Suprapubic skin (tissue), 3 donors: Measurements from ENCODE around the gene KRTAP27-1.

Experiments
- EP300 ChIP-seq: sonication (generic); formaldehyde crosslinking; IDR thresholded peaks from one replicate; pipeline ENCODE4 v1.6.1; 2017; ENCODE audit warnings: antibody characterized with exemption
- POLR2A ChIP-seq, 2 donors: fragments of 450-650 bp; IDR thresholded peaks; one replicate each; pipeline ENCODE4 v1.6.1; 2017; ENCODE audit warnings: antibody characterized with exemption in 2 of 2, mild to moderate bottlenecking in 2 of 2, moderate library complexity in 2 of 2
- TF ChIP-seq, protein P1 (sequence below), 2 donors: fragments of 200-600 bp in 1 of 2; fragments of 450-650 bp in 1 of 2; sonication (generic) in 1 of 2; IDR thresholded peaks; one replicate each; pipeline ENCODE4 v1.5.1; 2016 to 2019; ENCODE audit warnings: antibody characterized with exemption in 2 of 2, mild to moderate bottlenecking in 1 of 2, moderate library complexity in 1 of 2

DNA sequence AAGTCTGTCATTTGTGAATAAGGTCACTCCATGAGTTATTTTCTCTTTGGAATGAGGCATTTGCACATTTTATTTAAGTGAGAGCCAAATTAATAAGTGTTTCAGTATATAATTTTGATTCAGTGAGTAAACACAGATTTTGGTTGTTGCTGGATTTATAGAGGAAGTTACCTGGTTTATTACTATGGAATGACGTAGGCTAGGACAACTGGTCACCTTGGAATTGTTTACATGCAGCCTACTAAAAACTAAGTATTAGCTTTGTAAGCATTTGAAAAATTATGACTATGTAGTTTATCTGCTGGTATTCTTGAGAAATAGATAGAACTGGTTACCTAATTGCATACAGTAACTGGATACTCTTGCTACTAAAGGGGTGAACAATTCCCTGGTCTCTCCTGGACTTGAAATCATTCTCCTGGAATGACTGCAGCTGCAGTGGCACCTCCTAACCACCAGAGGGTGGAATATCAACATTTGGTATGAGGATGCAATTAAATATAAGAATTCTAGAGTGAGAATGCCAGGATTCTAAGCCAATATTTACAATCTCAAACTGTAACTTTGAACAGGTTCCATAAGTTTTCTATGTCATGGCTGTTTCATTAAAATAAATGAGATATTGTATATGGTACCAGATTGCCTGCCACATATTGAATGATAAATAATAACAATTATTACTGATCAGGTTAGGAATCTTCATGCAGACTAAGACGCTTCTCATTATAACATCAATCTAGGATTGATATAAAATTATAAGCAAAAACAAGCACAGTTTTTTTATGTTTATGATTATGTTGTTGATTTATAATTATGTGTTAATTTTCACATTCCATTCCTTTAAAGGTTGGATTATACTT lies 3.5 kb upstream of the KRTAP27-1 start:
- TF ChIP-seq, protein P1, sequence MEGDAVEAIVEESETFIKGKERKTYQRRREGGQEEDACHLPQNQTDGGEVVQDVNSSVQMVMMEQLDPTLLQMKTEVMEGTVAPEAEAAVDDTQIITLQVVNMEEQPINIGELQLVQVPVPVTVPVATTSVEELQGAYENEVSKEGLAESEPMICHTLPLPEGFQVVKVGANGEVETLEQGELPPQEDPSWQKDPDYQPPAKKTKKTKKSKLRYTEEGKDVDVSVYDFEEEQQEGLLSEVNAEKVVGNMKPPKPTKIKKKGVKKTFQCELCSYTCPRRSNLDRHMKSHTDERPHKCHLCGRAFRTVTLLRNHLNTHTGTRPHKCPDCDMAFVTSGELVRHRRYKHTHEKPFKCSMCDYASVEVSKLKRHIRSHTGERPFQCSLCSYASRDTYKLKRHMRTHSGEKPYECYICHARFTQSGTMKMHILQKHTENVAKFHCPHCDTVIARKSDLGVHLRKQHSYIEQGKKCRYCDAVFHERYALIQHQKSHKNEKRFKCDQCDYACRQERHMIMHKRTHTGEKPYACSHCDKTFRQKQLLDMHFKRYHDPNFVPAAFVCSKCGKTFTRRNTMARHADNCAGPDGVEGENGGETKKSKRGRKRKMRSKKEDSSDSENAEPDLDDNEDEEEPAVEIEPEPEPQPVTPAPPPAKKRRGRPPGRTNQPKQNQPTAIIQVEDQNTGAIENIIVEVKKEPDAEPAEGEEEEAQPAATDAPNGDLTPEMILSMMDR (IDR thresholded peaks at IDR 0.05), result peak; percentile 42 to 88
- TF ChIP-seq POLR2A (IDR thresholded peaks at IDR 0.05), result no peak
- TF ChIP-seq EP300, result no peak
